Measurements from ENCODE around the gene ADAMTS14.

ADAMTS14 gene, protein sequence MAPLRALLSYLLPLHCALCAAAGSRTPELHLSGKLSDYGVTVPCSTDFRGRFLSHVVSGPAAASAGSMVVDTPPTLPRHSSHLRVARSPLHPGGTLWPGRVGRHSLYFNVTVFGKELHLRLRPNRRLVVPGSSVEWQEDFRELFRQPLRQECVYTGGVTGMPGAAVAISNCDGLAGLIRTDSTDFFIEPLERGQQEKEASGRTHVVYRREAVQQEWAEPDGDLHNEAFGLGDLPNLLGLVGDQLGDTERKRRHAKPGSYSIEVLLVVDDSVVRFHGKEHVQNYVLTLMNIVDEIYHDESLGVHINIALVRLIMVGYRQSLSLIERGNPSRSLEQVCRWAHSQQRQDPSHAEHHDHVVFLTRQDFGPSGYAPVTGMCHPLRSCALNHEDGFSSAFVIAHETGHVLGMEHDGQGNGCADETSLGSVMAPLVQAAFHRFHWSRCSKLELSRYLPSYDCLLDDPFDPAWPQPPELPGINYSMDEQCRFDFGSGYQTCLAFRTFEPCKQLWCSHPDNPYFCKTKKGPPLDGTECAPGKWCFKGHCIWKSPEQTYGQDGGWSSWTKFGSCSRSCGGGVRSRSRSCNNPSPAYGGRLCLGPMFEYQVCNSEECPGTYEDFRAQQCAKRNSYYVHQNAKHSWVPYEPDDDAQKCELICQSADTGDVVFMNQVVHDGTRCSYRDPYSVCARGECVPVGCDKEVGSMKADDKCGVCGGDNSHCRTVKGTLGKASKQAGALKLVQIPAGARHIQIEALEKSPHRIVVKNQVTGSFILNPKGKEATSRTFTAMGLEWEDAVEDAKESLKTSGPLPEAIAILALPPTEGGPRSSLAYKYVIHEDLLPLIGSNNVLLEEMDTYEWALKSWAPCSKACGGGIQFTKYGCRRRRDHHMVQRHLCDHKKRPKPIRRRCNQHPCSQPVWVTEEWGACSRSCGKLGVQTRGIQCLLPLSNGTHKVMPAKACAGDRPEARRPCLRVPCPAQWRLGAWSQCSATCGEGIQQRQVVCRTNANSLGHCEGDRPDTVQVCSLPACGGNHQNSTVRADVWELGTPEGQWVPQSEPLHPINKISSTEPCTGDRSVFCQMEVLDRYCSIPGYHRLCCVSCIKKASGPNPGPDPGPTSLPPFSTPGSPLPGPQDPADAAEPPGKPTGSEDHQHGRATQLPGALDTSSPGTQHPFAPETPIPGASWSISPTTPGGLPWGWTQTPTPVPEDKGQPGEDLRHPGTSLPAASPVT

DNA sequence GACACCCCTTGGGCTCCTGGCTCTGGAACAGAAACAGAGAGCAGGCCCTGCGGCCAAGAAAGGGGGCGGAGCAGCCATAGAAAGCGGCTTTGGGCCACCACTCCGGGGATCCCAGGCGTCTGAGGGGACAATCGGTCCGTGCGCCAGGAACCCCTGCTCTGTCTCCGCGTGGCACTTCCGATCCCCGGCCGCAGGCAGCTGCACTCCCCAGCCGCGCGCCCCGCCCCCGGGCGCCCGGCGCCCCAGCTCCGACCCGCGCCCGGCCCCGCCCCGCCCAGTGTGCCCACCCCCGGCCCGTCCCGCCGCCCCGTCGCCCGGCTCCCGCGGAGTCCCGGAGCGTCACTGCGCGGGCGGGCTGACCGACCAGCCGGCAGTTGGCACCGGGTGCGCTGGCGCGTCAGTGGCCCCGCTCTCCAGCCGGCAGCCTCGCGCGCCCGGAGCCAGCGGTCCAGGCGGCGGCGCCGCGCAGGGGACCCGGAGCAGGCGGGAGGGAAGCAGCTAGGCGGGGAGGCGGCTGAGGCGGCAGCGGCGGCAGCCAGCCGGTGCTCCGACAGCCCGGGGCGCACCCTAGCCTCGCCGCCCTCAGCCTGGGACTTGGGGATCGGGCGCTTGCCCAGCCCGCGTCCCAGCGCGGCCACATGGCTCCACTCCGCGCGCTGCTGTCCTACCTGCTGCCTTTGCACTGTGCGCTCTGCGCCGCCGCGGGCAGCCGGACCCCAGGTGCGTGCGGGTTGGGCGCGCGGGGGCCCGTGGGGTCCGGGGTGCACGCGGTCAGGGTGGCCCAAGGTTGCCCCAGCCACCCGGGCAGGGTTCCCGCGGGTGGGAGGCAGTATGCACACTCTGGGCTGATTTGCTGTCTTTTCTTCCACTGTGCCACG lies at the start of gene ADAMTS14:
ADAMTS14 (plus strand) TSS at position 342 of the 878 bp plus-strand sequence; CDS start at position 639, 297 bp downstream.
- Histone ChIP-seq H3K4me1 (ENCODE audit: insufficient read depth, poor library complexity, severe bottlenecking) (peaks cover 10% of the 10 kb centered on the region), H3K36me3 (ENCODE audit: low read depth) (no peaks in the 10 kb centered on the region), H3K27ac (ENCODE audit: poor library complexity, severe bottlenecking) (no peak within 1 kb of the TSS), H3K27me3 (ENCODE audit: insufficient read depth, poor library complexity, severe bottlenecking) (peaks cover 5% of the 10 kb centered on the region), H3K9me3 (ENCODE audit: severe bottlenecking) (no peaks in the 10 kb centered on the region), H3K4me3 (ENCODE audit: severe bottlenecking) (peak within 1 kb of the TSS; percentile 22)
- DNase-seq (ENCODE audit: low spot score) (no peak), ATAC-seq (ENCODE audit: low read depth) (peak; percentile 58)
- TF ChIP-seq, protein P1, sequence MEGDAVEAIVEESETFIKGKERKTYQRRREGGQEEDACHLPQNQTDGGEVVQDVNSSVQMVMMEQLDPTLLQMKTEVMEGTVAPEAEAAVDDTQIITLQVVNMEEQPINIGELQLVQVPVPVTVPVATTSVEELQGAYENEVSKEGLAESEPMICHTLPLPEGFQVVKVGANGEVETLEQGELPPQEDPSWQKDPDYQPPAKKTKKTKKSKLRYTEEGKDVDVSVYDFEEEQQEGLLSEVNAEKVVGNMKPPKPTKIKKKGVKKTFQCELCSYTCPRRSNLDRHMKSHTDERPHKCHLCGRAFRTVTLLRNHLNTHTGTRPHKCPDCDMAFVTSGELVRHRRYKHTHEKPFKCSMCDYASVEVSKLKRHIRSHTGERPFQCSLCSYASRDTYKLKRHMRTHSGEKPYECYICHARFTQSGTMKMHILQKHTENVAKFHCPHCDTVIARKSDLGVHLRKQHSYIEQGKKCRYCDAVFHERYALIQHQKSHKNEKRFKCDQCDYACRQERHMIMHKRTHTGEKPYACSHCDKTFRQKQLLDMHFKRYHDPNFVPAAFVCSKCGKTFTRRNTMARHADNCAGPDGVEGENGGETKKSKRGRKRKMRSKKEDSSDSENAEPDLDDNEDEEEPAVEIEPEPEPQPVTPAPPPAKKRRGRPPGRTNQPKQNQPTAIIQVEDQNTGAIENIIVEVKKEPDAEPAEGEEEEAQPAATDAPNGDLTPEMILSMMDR (IDR thresholded peaks at IDR 0.05; ENCODE audit: poor library complexity, severe bottlenecking) = no peak

DNA sequence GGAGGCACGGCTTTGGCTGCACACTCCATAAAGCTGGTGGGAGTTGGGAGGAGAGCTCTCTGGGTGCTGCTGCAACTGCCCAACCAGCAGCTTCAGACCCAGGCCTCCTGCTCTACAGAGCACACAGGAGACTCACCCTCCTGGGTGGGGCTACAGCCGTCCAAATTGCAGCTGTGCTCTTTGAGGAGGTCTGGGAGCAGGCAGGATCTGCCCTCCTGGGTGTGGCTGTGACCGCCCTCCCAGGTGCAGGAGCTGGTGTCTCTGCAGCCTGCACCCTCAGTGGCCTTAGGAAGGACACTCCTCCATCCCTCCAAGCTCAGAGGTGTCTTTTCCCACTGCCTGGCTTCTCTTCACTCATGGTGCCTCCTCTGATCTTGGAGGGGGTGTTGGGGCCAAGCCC lies 49.8 kb upstream of the ADAMTS14 start:
- Histone ChIP-seq H3K27me3 (ENCODE audit: insufficient read depth, poor library complexity, severe bottlenecking) (no peaks in the 10 kb centered on the region), H3K4me3 (ENCODE audit: severe bottlenecking) (no peak overlapping the region), H3K36me3 (ENCODE audit: low read depth) (no peaks in the 10 kb centered on the region), H3K9me3 (ENCODE audit: severe bottlenecking) (peaks cover 12% of the 10 kb centered on the region), H3K27ac (ENCODE audit: poor library complexity, severe bottlenecking) (no peak overlapping the region), H3K4me1 (ENCODE audit: insufficient read depth, poor library complexity, severe bottlenecking) (no peaks in the 10 kb centered on the region)
- ATAC-seq (ENCODE audit: low read depth) (no peak), DNase-seq (ENCODE audit: low spot score) (no peak)
- TF ChIP-seq, protein P1 (IDR thresholded peaks at IDR 0.05; ENCODE audit: poor library complexity, severe bottlenecking) = no peak

DNA sequence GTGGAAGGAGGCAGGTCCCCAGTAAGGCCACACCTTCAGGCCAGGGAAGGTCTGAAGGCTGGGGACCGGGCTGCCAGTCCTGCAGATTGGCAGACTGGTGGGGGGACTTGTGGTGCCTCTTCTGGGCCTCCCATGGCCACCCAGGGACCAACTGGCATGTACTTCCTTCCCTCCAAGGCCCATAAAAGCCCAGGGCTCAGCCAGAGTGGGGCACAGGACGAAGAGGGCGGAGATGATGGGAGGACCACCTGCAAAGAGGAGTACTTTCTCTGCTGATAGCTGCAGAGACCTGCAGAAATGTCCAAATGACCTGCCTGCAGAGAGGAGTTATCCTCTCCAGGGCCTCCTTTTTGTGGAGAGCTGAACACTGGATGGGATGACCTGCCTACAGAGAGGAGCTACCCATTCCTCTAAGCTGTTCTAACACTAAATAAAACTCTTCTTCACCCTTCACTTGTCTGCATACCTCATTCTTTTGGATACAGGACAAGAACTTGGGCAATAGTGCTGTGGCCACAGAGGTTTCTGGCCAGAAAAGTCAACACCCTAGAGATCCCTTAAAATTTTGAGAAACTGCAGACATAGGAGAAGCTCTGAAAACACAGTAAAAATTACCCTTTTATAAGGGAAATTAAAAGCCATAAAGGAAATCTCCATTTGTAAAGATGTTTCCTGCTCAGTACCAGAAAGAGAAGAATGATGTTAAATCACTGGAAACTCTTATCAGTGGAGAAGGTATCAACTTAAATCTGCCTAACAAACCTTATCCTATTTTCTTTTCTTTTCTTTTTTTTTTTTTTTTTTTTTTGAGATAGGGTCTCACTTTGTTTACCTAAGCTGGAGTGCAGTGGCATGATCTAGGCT lies 49.1 kb upstream of the ADAMTS14 start:
- no peak overlapping the region for H3K27ac ChIP-seq (ENCODE audit: poor library complexity, severe bottlenecking)
- no peaks in the 10 kb centered on the region for H3K4me1 ChIP-seq (ENCODE audit: insufficient read depth, poor library complexity, severe bottlenecking)
- no peaks in the 10 kb centered on the region for H3K27me3 ChIP-seq (ENCODE audit: insufficient read depth, poor library complexity, severe bottlenecking)
- H3K9me3 ChIP-seq (ENCODE audit: severe bottlenecking) = peaks cover 14% of the 10 kb centered on the region
- TF ChIP-seq, protein P1 (IDR thresholded peaks at IDR 0.05; ENCODE audit: poor library complexity, severe bottlenecking) = no peak
- no peaks in the 10 kb centered on the region for H3K36me3 ChIP-seq (ENCODE audit: low read depth)
- ATAC-seq (ENCODE audit: low read depth) (no peak), DNase-seq (ENCODE audit: low spot score) (no peak)
- H3K4me3 ChIP-seq (ENCODE audit: severe bottlenecking) = no peak overlapping the region

DNA sequence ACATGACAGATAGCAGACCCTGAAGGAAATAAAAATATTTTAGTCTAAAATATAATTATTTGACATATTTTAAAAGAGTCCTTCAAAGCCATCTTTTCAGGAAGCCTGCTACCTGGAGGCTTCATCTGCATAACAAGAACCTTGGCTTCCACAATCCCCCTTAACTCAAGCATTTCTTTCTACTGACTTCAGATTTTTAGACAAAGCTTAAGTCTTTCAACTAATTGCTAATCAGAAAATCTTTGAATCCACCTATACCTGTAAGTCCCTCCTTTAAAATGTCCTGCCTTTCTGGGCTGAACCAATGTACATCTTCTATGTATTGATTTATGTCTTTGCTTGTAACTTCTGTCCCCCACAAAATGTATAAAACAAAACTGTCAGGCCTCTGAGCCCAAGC lies 46.2 kb upstream of the ADAMTS14 start:
- H3K4me3 ChIP-seq (ENCODE audit: severe bottlenecking) = no peak overlapping the region
- H3K4me1 ChIP-seq (ENCODE audit: insufficient read depth, poor library complexity, severe bottlenecking) = no peaks in the 10 kb centered on the region
- H3K36me3 ChIP-seq (ENCODE audit: low read depth) = no peaks in the 10 kb centered on the region
- no peak for ATAC-seq (ENCODE audit: low read depth)
- no peaks in the 10 kb centered on the region for H3K27me3 ChIP-seq (ENCODE audit: insufficient read depth, poor library complexity, severe bottlenecking)
- no peak overlapping the region for H3K27ac ChIP-seq (ENCODE audit: poor library complexity, severe bottlenecking)
- no peak for DNase-seq (ENCODE audit: low spot score)
- TF ChIP-seq, protein P1 (IDR thresholded peaks at IDR 0.05; ENCODE audit: poor library complexity, severe bottlenecking) = no peak
- peaks cover 4% of the 10 kb centered on the region for H3K9me3 ChIP-seq (ENCODE audit: severe bottlenecking)

All from RWPE2 (cell line).